KMS-11 (cell line): ENCODE results near the gene NDUFB5.
"Not testable (repeated sequence)": the region's sequence is repeated elsewhere in the genome, so short reads cannot be mapped to it uniquely, and the experiment has no call there.

Experiments used
- H2AFZ ChIP-seq: fragments of 200-600 bp; sonication (generic); 2 replicates; pipeline ENCODE4 v1.6.1; 2016; ENCODE audit warnings: antibody characterized with exemption, mixed run types, low read depth
- H3K27ac ChIP-seq: fragments of 200-600 bp; sonication (generic); 2 replicates; pipeline ENCODE4 v1.6.1; 2016; ENCODE audit warnings: mild to moderate bottlenecking, mixed run types
- H3K27me3 ChIP-seq: fragments of 200-600 bp; sonication (generic); 2 replicates; pipeline ENCODE4 v1.6.1; 2017; ENCODE audit warnings: mild to moderate bottlenecking, low read depth, mixed run types, moderate library complexity; ENCODE audit not compliant: insufficient read depth
- H3K36me3 ChIP-seq: fragments of 200-600 bp; sonication (generic); 2 replicates; pipeline ENCODE4 v1.6.1; 2017; ENCODE audit warnings: mild to moderate bottlenecking, mixed run types; ENCODE audit not compliant: insufficient read depth
- H3K4me1 ChIP-seq: fragments of 200-600 bp; sonication (generic); 2 replicates; pipeline ENCODE4 v1.6.1; 2016; ENCODE audit warnings: mild to moderate bottlenecking, low read depth, mixed run types; ENCODE audit not compliant: poor library complexity, severe bottlenecking
- H3K4me2 ChIP-seq: fragments of 200-600 bp; sonication (generic); 2 replicates; pipeline ENCODE4 v1.7.0; 2016; ENCODE audit warnings: mild to moderate bottlenecking, mixed run types
- H3K4me3 ChIP-seq: fragments of 200-600 bp; sonication (generic); IDR thresholded peaks from 2 replicates; pipeline ENCODE4 v1.6.1; 2017; ENCODE audit warnings: low read depth, low read length, mixed read lengths; ENCODE audit not compliant: insufficient read depth
- H3K79me2 ChIP-seq: fragments of 200-600 bp; sonication (generic); 2 replicates; pipeline ENCODE4 v1.6.1; 2016; ENCODE audit warnings: low read depth, mixed run types; ENCODE audit not compliant: insufficient read depth
- H3K9ac ChIP-seq: fragments of 200-600 bp; sonication (generic); 2 replicates; pipeline ENCODE4 v1.6.1; 2016; ENCODE audit warnings: mild to moderate bottlenecking, mixed run types
- H4K20me1 ChIP-seq: fragments of 200-600 bp; sonication (generic); 2 replicates; pipeline ENCODE4 v1.6.1; 2016; ENCODE audit warnings: mild to moderate bottlenecking, mixed run types; ENCODE audit not compliant: insufficient read depth
- TF ChIP-seq, protein P1 (sequence below): fragments of 200-600 bp; sonication (generic); conservative IDR thresholded peaks from 2 replicates; pipeline ENCODE4 v1.6.1; 2017; ENCODE audit warnings: low read depth, mild to moderate bottlenecking, antibody characterized with exemption, low read length, moderate library complexity, mixed read lengths

NDUFB5 gene

DNA sequence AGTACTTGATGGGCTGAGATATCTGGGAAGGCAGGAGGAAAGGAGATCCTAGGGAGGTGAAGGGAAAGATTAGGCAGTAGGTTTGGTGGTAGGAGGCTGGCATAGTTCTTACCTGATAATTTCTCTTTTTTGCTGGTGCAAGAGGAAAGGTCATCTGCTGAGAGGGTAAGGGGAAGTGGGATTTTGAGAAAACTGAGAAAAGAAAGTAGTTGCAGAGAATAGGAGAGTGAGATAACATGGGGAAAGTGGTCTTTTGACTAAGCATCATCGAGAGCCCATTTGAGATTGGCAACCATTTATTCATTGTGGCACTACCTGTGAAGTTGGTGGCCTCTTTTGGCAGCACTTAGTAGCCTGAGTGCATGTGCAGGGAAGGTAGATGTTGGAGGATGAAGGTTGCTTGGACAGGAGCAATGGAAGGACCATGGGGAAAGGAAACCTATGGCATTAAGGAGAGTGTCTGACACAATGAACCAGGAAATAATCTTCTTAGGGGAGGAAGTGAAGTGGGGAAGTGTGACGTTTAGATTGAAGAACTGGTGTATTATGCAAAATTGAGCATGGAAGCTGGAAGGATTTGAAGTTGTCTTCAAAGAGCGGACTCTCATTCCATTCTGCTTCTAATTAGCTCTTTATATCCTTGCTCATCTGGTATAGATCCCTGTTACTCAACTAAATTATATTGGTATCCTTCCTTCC, 26.3 kb downstream of the NDUFB5 start:
- no peak overlapping the region for H2AFZ ChIP-seq
- no peaks in the 10 kb centered on the region for H3K36me3 ChIP-seq
- H4K20me1 ChIP-seq: no peaks in the 10 kb centered on the region
- H3K4me3 ChIP-seq: no peak overlapping the region
- TF ChIP-seq, protein P1, sequence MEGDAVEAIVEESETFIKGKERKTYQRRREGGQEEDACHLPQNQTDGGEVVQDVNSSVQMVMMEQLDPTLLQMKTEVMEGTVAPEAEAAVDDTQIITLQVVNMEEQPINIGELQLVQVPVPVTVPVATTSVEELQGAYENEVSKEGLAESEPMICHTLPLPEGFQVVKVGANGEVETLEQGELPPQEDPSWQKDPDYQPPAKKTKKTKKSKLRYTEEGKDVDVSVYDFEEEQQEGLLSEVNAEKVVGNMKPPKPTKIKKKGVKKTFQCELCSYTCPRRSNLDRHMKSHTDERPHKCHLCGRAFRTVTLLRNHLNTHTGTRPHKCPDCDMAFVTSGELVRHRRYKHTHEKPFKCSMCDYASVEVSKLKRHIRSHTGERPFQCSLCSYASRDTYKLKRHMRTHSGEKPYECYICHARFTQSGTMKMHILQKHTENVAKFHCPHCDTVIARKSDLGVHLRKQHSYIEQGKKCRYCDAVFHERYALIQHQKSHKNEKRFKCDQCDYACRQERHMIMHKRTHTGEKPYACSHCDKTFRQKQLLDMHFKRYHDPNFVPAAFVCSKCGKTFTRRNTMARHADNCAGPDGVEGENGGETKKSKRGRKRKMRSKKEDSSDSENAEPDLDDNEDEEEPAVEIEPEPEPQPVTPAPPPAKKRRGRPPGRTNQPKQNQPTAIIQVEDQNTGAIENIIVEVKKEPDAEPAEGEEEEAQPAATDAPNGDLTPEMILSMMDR: no peak
- H3K4me2 ChIP-seq: no peak overlapping the region
- H3K27me3 ChIP-seq: no peaks in the 10 kb centered on the region
- no peak overlapping the region for H3K9ac ChIP-seq
- no peaks in the 10 kb centered on the region for H3K4me1 ChIP-seq
- no peaks in the 10 kb centered on the region for H3K79me2 ChIP-seq
- H3K27ac ChIP-seq: no peak overlapping the region

DNA sequence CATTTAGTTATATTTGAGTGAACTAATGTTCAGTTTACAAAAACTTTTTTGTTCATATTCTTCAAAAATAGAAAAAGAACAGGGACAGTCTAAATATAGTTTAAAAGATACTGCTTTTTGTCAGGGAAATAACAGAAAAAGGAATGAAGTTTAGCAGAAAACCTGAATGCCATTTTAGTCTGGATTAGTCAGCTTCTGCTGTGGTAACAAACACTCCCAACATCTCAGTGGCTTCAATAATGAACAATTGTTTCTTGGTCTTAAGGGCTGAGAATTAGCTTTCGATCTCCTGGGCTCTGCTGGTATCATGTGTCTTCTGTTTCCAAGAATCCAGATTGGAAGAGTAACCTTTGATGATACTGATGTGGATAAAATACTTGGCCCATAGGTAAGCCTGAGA, 35.9 kb downstream of the NDUFB5 start:
- Histone ChIP-seq H3K4me1 (peaks cover 15% of the 10 kb centered on the region), H3K27me3 (no peaks in the 10 kb centered on the region), H2AFZ (no peak overlapping the region), H3K4me3 (no peak overlapping the region), H3K27ac (no peak overlapping the region), H4K20me1 (no peaks in the 10 kb centered on the region), H3K4me2 (no peak overlapping the region), H3K79me2 (no peaks in the 10 kb centered on the region), H3K9ac (no peak overlapping the region), H3K36me3 (no peaks in the 10 kb centered on the region)
- TF ChIP-seq, protein P1: no peak

DNA sequence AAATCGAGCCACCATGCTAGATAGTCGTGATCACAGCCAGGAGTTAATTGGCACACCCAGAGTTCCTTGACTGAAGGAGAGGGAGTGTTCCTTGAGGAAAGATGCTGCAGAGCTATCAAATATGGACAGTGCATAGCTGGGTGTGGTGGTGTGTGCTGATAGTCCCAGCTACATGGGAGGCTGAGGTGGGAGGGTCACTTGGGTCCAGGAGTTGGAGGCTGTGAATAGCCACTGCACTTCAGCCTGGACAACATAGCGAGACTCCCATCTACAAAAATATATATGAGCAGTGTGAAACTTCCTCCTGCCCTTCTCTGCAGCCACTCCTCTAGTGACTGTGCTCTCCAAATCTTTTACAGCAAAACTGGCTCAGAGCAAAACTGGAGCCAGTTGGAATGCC, 38.3 kb downstream of the NDUFB5 start:
- Histone ChIP-seq H3K9ac (no peak overlapping the region), H3K4me1 (peaks cover 15% of the 10 kb centered on the region), H2AFZ (no peak overlapping the region)

DNA sequence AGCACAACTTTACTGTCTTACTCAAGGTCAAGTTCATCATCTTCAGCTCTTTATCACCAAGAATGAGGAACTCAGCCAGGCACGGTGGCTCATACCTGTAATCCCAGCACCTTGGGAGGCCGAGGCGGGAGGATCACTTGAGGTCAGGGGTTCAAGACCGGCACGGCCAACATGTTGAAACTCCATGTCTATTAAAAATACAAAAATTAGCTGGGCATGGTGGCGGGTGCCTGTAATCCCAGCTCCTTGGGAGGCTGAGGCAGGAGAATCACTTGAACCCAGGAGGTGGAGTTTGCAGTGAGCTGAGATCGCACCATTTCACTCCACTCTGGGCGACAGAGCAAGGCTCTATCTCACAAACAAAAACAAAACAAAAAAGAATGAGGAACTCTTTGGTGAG, 39.2 kb downstream of the NDUFB5 start:
- not testable (repeated sequence) for H3K27ac ChIP-seq, H3K36me3 ChIP-seq, H3K9ac ChIP-seq, H3K79me2 ChIP-seq, H3K4me3 ChIP-seq, H2AFZ ChIP-seq, H3K27me3 ChIP-seq, H3K4me2 ChIP-seq, H4K20me1 ChIP-seq
- peaks cover 15% of the 10 kb centered on the region for H3K4me1 ChIP-seq

More for the DNA sequence above, 38.3 kb downstream of the NDUFB5 start:
- TF ChIP-seq, protein P1: no peak
- no peaks in the 10 kb centered on the region for H3K27me3 ChIP-seq
- H3K27ac ChIP-seq: no peak overlapping the region
- no peaks in the 10 kb centered on the region for H4K20me1 ChIP-seq
- H3K4me3 ChIP-seq: no peak overlapping the region
- no peak overlapping the region for H3K4me2 ChIP-seq
- no peaks in the 10 kb centered on the region for H3K36me3 ChIP-seq
- no peaks in the 10 kb centered on the region for H3K79me2 ChIP-seq

DNA sequence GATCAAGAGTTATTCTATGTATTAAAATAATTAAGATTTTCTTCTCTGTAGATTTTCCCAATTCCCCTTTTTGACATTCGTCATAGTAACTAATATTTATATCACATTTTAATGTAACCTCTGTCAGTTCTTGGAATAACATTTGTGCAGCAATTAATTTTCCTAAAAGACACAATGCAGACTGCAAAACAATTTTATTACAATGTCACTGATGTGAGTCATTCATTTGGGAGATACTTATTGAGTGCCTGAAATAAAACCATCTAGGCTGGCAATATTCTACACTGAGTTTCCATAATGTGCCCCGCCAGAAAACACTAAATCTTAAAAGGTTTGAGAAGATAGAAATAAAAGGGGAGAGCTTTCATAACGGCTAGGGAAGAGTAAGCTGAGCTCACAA, 41.6 kb downstream of the NDUFB5 start:
- no peak overlapping the region for H2AFZ ChIP-seq
- H3K27me3 ChIP-seq: no peaks in the 10 kb centered on the region
- H4K20me1 ChIP-seq: no peaks in the 10 kb centered on the region
- H3K4me1 ChIP-seq: peaks cover 15% of the 10 kb centered on the region
- H3K4me2 ChIP-seq: no peak overlapping the region
- H3K27ac ChIP-seq: no peak overlapping the region
- no peak overlapping the region for H3K9ac ChIP-seq
- no peaks in the 10 kb centered on the region for H3K79me2 ChIP-seq
- H3K36me3 ChIP-seq: no peaks in the 10 kb centered on the region
- no peak overlapping the region for H3K4me3 ChIP-seq
- TF ChIP-seq, protein P1: no peak
